HUES64 (cell line): ENCODE data around the gene TMPRSS13.

Experiments used
- H3K27ac ChIP-seq: 2 replicates; pipeline ENCODE4 v1.7.0; 2013; ENCODE audit warnings: low read depth, low read length, inconsistent platforms
- H3K27me3 ChIP-seq: 2 replicates; pipeline ENCODE4 v1.6.1; 2013; ENCODE audit warnings: mild to moderate bottlenecking, low read length; ENCODE audit not compliant: insufficient read depth
- H3K36me3 ChIP-seq: 2 replicates; pipeline ENCODE4 v1.6.1; 2013; ENCODE audit warnings: mild to moderate bottlenecking, low read length; ENCODE audit not compliant: insufficient read depth
- H3K4me1 ChIP-seq: 2 replicates; pipeline ENCODE4 v1.6.1; 2013; ENCODE audit warnings: mild to moderate bottlenecking, low read length, moderate library complexity; ENCODE audit not compliant: insufficient read depth
- H3K4me3 ChIP-seq: 2 replicates; pipeline ENCODE4 v1.5.1; 2013; ENCODE audit warnings: mild to moderate bottlenecking, low read length, moderate library complexity
- H3K9ac ChIP-seq: 2 replicates; pipeline ENCODE4 v1.6.1; 2013; ENCODE audit warnings: mild to moderate bottlenecking, low read depth, low read length
- H3K9me3 ChIP-seq: 2 replicates; pipeline ENCODE4 v1.6.1; 2013; ENCODE audit warnings: low read depth, low read length; ENCODE audit not compliant: insufficient read depth
- WGBS: fragments of 150-250, 120-280 bp; methylation state at CpG from one replicate; pipeline ENCODE4 v1.1.7; 2013; ENCODE audit warnings: missing lambda C conversion rate; 5-methylcytosine and 5-hydroxymethylcytosine counted together

Gene TMPRSS13

GRCh38 chr11:117969160-117969991 is 40.2 kb upstream of the TMPRSS13 start:
- H3K36me3 ChIP-seq, result no peaks in the 10 kb centered on the region
- H3K27me3 ChIP-seq, result 0 out of 2 replicates have a peak, but pooled peaks cover 2% of the 10 kb centered on the region
- no peak overlapping the region for H3K27ac ChIP-seq
- no peaks in the 10 kb centered on the region for H3K4me1 ChIP-seq
- H3K9me3 ChIP-seq, result no peaks in the 10 kb centered on the region
- 91% methylated on average over 5 of the region's 5 CpGs for WGBS
- H3K9ac ChIP-seq, result no peak overlapping the region
- H3K4me3 ChIP-seq, result no peak overlapping the region

- 88% methylated on average over 7 of the region's 8 CpGs for WGBS
- Histone ChIP-seq H3K4me3 (no peak overlapping the region), H3K9me3 (no peaks in the 10 kb centered on the region), H3K27ac (no peak overlapping the region), H3K36me3 (no peaks in the 10 kb centered on the region), H3K27me3 (0 out of 2 replicates have a peak, but pooled peaks cover 2% of the 10 kb centered on the region), H3K9ac (no peak overlapping the region), H3K4me1 (no peaks in the 10 kb centered on the region)
These were observed 37.7 kb upstream of the TMPRSS13 start for GRCh38 chr11:117966908-117967307.

GRCh38 chr11:117962826-117963225 is 33.6 kb upstream of the TMPRSS13 start:
- no peak overlapping the region for H3K9ac ChIP-seq
- H3K36me3 ChIP-seq, result no peaks in the 10 kb centered on the region
- no peak overlapping the region for H3K4me3 ChIP-seq
- whole genome bisulfite sequencing, result 97% methylated on average over 3 of the region's 3 CpGs
- H3K27ac ChIP-seq, result no peak overlapping the region
- no peaks in the 10 kb centered on the region for H3K27me3 ChIP-seq
- no peaks in the 10 kb centered on the region for H3K9me3 ChIP-seq
- no peaks in the 10 kb centered on the region for H3K4me1 ChIP-seq

GRCh38 chr11:117961896-117962295 is 32.7 kb upstream of the TMPRSS13 start:
- no peaks in the 10 kb centered on the region for H3K4me1 ChIP-seq
- no peak overlapping the region for H3K9ac ChIP-seq
- no peaks in the 10 kb centered on the region for H3K27me3 ChIP-seq
- H3K27ac ChIP-seq, result no peak overlapping the region
- no peak overlapping the region for H3K4me3 ChIP-seq
- 86% methylated on average over 10 of the region's 10 CpGs for WGBS
- H3K36me3 ChIP-seq, result no peaks in the 10 kb centered on the region
- no peaks in the 10 kb centered on the region for H3K9me3 ChIP-seq

GRCh38 chr11:117960406-117960805 is 31.2 kb upstream of the TMPRSS13 start:
- no peaks in the 10 kb centered on the region for H3K36me3 ChIP-seq
- H3K4me1 ChIP-seq, result no peaks in the 10 kb centered on the region
- WGBS, result 81% methylated on average over 1 of the region's 1 CpG
- no peak overlapping the region for H3K9ac ChIP-seq
- no peak overlapping the region for H3K4me3 ChIP-seq
- H3K27ac ChIP-seq, result no peak overlapping the region
- H3K9me3 ChIP-seq, result no peaks in the 10 kb centered on the region
- no peaks in the 10 kb centered on the region for H3K27me3 ChIP-seq

GRCh38 chr11:117959438-117960149 is 30.4 kb upstream of the TMPRSS13 start:
- H3K4me1 ChIP-seq, result no peaks in the 10 kb centered on the region
- no peaks in the 10 kb centered on the region for H3K27me3 ChIP-seq
- no peak overlapping the region for H3K9ac ChIP-seq
- H3K4me3 ChIP-seq, result no peak overlapping the region
- H3K36me3 ChIP-seq, result no peaks in the 10 kb centered on the region
- H3K9me3 ChIP-seq, result no peaks in the 10 kb centered on the region
- 83% methylated on average over 1 of the region's 1 CpG for WGBS
- no peak overlapping the region for H3K27ac ChIP-seq

- Histone ChIP-seq H3K4me1 (no peaks in the 10 kb centered on the region), H3K4me3 (no peak overlapping the region), H3K27ac (no peak overlapping the region), H3K27me3 (no peaks in the 10 kb centered on the region), H3K36me3 (no peaks in the 10 kb centered on the region), H3K9ac (no peak overlapping the region), H3K9me3 (no peaks in the 10 kb centered on the region)
- WGBS, result 100% methylated on average over 1 of the region's 1 CpG
These were observed 29.7 kb upstream of the TMPRSS13 start for GRCh38 chr11:117958949-117959348.

- H3K4me1 ChIP-seq, result no peaks in the 10 kb centered on the region
- no peaks in the 10 kb centered on the region for H3K9me3 ChIP-seq
- no peaks in the 10 kb centered on the region for H3K36me3 ChIP-seq
- no peak overlapping the region for H3K4me3 ChIP-seq
- no peak overlapping the region for H3K9ac ChIP-seq
- H3K27ac ChIP-seq, result no peak overlapping the region
- H3K27me3 ChIP-seq, result no peaks in the 10 kb centered on the region
- 90% methylated on average over 3 of the region's 3 CpGs for WGBS
These were observed 23.9 kb upstream of the TMPRSS13 start for GRCh38 chr11:117953024-117953671.

- H3K9ac ChIP-seq, result no peak overlapping the region
- H3K4me3 ChIP-seq, result no peak overlapping the region
- H3K27ac ChIP-seq, result no peak overlapping the region
- no peaks in the 10 kb centered on the region for H3K9me3 ChIP-seq
- H3K36me3 ChIP-seq, result no peaks in the 10 kb centered on the region
- no peaks in the 10 kb centered on the region for H3K27me3 ChIP-seq
- 94% methylated on average over 15 of the region's 15 CpGs for WGBS
- no peaks in the 10 kb centered on the region for H3K4me1 ChIP-seq
These were observed 22.1 kb upstream of the TMPRSS13 start for GRCh38 chr11:117950993-117951961.

- Histone ChIP-seq H3K27ac (no peak overlapping the region), H3K9ac (no peak overlapping the region), H3K4me3 (no peak overlapping the region), H3K4me1 (no peaks in the 10 kb centered on the region), H3K36me3 (no peaks in the 10 kb centered on the region), H3K9me3 (no peaks in the 10 kb centered on the region), H3K27me3 (no peaks in the 10 kb centered on the region)
- 83% methylated on average over 5 of the region's 5 CpGs for WGBS
These were observed 21.1 kb upstream of the TMPRSS13 start for GRCh38 chr11:117950301-117950700.
